HepG2 (cell line): Measurements from ENCODE around the gene SLC22A23. TPM values are rescaled to one million over a fixed set of nuclear protein-coding genes. Genes with fewer than 3 reads are reported as not detected.

Experiments used
- CREM ChIP-seq, 2 experiments: sonication (generic) in 1 of 2; formaldehyde crosslinking in 1 of 2; IDR thresholded peaks; 2 replicates each; pipeline versions ENCODE4 v1.4.0 to v1.6.1; 2016 to 2020; ENCODE audit warnings: antibody characterized with exemption in 1 of 2, mild to moderate bottlenecking in 1 of 2, missing genetic modification reagents in 1 of 2
- FOXP1 ChIP-seq, 2 experiments: fragments of 450-650 bp in 1 of 2; IDR thresholded peaks; 2 replicates each; pipeline ENCODE4 v1.6.1; 2017 to 2018; ENCODE audit warnings: antibody characterized with exemption in 1 of 2
- HBP1 ChIP-seq: IDR thresholded peaks from 2 replicates; pipeline ENCODE4 v1.6.1; 2016; ENCODE audit warnings: low read depth, control low read depth
- REST ChIP-seq, 2 experiments: IDR thresholded peaks; 2 replicates each; pipeline ENCODE4 v1.6.1; 2011 to 2012; ENCODE audit warnings: low read length in 2 of 2, borderline replicate concordance in 1 of 2, low read depth in 1 of 2, mild to moderate bottlenecking in 1 of 2, moderate library complexity in 1 of 2
- SCMH1 ChIP-seq: sonication (generic); formaldehyde crosslinking; IDR thresholded peaks from 2 replicates; pipeline ENCODE4 v1.9.0; 2021; ENCODE audit warnings: missing genetic modification reagents, mild to moderate bottlenecking, borderline replicate concordance
- SNAPC4 ChIP-seq: sonication (generic); formaldehyde crosslinking; IDR thresholded peaks from 2 replicates; pipeline ENCODE4 v1.4.0; 2020; ENCODE audit warnings: mild to moderate bottlenecking, missing genetic modification reagents
- ZFP41 ChIP-seq: sonication (generic); formaldehyde crosslinking; IDR thresholded peaks from 2 replicates; pipeline ENCODE4 v1.4.0; 2020; ENCODE audit warnings: mild to moderate bottlenecking, missing genetic modification reagents, borderline replicate concordance
- ZNF143 ChIP-seq: sonication (generic); formaldehyde crosslinking; IDR thresholded peaks from 2 replicates; pipeline ENCODE4 v1.4.0; 2020; ENCODE audit warnings: missing genetic modification reagents
- ZNF678 ChIP-seq: sonication (generic); formaldehyde crosslinking; IDR thresholded peaks from 2 replicates; pipeline ENCODE4 v1.4.0; 2020; ENCODE audit warnings: mild to moderate bottlenecking, missing genetic modification reagents
- polyA plus RNA-seq, 8 experiments: library from polyadenylated mRNA; depleted of rRNA in 3 of 8; stranded (reverse) in 7 of 8; unstranded in 1 of 8; fragments of >200 nt; fragmentation: Illumina TruSeq in 4 of 8; extraction: Trizol in 4 of 8; gene quantifications; 2 replicates each; pipeline versions ENCODE4 v1.2.1 to v1.2.3, GENCODE V29; 2011 to 2016; ENCODE audit warnings: low read depth in 4 of 8, missing spikeins in 1 of 8, mixed read lengths in 1 of 8; ENCODE audit not compliant: insufficient read depth in 1 of 8
- total RNA-seq, 5 experiments: library from RNA; depleted of rRNA; stranded (reverse); fragments of >200 nt; fragmentation: Illumina TruSeq; extraction: Trizol; gene quantifications; 2 replicates each; pipeline ENCODE4 v1.2.3, GENCODE V29; 2016; ENCODE audit warnings: low read depth in 1 of 5
- TF ChIP-seq, protein P1 (sequence below): sonication (generic); formaldehyde crosslinking; IDR thresholded peaks from 2 replicates; pipeline ENCODE4 v1.4.0; 2020; ENCODE audit warnings: mild to moderate bottlenecking, missing genetic modification reagents, borderline replicate concordance

The SLC22A23 gene
- total and polyA plus RNA-seq, 2 of the 13 experiments (the other 11 are each of a cell fraction or from before 2014, with no cell fraction given), result 11.8 to 17.5 TPM

DNA sequence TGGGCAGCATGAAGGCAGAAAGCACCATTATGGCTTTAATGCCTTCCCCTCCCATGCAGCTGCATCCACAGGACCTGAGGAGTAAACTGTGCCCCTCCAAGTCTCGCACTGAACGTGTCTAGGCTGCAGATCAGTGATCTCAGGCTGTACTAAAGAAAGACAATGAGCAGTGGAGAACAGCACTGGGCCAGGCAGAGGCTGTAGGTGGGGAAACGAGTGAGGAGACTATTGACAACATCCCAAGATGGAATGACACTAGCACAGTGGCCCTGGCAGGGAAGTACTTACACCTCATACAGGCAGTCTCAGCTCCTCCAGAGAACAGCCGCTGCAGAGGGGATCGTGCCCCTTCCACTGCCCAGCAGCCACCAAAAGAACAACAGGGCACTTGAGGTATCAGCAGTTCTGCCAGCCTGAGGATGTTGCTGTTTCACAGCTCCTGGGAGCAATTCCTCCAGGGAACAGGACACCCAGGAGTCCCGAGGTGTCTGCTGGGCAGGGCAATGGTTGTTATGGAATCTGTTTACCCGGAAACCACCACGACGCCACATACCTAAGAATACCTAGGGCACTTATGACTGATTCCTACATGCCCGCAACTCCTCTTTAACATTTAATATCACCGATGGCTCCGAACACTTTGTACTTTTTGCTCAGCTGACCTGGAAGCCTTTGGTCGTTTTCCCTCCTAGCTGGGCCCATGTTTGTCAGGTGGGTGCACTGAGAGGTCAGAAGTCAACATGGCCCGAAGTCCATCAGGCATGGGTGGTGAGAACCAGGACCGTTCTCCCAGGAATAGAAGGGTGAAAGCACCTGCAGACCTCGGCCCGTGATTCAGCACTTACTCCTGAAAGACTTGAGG is 79.1 kb downstream of the SLC22A23 start (continued):
- TF ChIP-seq, protein P1, sequence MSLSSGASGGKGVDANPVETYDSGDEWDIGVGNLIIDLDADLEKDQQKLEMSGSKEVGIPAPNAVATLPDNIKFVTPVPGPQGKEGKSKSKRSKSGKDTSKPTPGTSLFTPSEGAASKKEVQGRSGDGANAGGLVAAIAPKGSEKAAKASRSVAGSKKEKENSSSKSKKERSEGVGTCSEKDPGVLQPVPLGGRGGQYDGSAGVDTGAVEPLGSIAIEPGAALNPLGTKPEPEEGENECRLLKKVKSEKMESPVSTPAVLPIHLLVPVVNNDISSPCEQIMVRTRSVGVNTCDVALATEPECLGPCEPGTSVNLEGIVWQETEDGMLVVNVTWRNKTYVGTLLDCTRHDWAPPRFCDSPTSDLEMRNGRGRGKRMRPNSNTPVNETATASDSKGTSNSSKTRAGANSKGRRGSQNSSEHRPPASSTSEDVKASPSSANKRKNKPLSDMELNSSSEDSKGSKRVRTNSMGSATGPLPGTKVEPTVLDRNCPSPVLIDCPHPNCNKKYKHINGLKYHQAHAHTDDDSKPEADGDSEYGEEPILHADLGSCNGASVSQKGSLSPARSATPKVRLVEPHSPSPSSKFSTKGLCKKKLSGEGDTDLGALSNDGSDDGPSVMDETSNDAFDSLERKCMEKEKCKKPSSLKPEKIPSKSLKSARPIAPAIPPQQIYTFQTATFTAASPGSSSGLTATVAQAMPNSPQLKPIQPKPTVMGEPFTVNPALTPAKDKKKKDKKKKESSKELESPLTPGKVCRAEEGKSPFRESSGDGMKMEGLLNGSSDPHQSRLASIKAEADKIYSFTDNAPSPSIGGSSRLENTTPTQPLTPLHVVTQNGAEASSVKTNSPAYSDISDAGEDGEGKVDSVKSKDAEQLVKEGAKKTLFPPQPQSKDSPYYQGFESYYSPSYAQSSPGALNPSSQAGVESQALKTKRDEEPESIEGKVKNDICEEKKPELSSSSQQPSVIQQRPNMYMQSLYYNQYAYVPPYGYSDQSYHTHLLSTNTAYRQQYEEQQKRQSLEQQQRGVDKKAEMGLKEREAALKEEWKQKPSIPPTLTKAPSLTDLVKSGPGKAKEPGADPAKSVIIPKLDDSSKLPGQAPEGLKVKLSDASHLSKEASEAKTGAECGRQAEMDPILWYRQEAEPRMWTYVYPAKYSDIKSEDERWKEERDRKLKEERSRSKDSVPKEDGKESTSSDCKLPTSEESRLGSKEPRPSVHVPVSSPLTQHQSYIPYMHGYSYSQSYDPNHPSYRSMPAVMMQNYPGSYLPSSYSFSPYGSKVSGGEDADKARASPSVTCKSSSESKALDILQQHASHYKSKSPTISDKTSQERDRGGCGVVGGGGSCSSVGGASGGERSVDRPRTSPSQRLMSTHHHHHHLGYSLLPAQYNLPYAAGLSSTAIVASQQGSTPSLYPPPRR (CRISPR knock-in tag), result peak; percentile 73; the same call in 1 of the 2 replicates
- TF ChIP-seq SCMH1 (CRISPR knock-in tag) (no peak), FOXP1 (IDR thresholded peaks at IDR 0.05) (no peak), FOXP1 (CRISPR knock-in tag; IDR thresholded peaks at IDR 0.05) (peak; percentile 56), ZNF143 (CRISPR knock-in tag) (no peak), CREM (IDR thresholded peaks at IDR 0.05) (peak; percentile 49; the same call in 1 of the 2 replicates), CREM (CRISPR knock-in tag; IDR thresholded peaks at IDR 0.05) (no peak), HBP1 (CRISPR knock-in tag) (0 out of 2 replicates have a peak, but pooled peaks have one; percentile 46), SNAPC4 (peak; percentile 69; the same call in 1 of the 2 replicates), ZNF678 (CRISPR knock-in tag) (0 out of 2 replicates have a peak, but pooled peaks have one; percentile 11), ZFP41 (peak; percentile 36; the same call in 1 of the 2 replicates), REST (IDR thresholded peaks at IDR 0.05; ENCODE audit: borderline replicate concordance in 1 of 2, low read depth in 1 of 2, low read length in 2 of 2) (no peak)
